Kidney (tissue), 14 donors: ENCODE data around the gene TMCC1. TPM values are rescaled to one million over a fixed set of nuclear protein-coding genes. Genes with fewer than 3 reads are reported as not detected.

Source experiments
- DNase-seq, 5 donors: peaks; one replicate each; pipeline ENCODE4 v3.0.0-alpha.2; 2013 to 2020
- FAIRE-seq: peaks from 2 replicates; lab custom pipeline; 2012; peaks lifted over from hg19 to GRCh38; lab: Jason Lieb, UNC
- H3K27ac ChIP-seq, 2 donors: one replicate each; pipeline ENCODE4 v1.7.0; 2013; ENCODE audit warnings: low read depth in 2 of 2, low read length in 2 of 2, inconsistent platforms in 1 of 2
- H3K27me3 ChIP-seq: one replicate; pipeline ENCODE4 v1.7.1; 2013; ENCODE audit warnings: low read length, inconsistent platforms; ENCODE audit not compliant: control insufficient read depth, insufficient read depth
- H3K36me3 ChIP-seq, 3 donors: one replicate each; pipeline versions ENCODE4 v1.7.0 to v1.7.1; 2013; ENCODE audit warnings: low read length in 3 of 3, control low read depth in 1 of 3, inconsistent platforms in 1 of 3; ENCODE audit not compliant: insufficient read depth in 3 of 3, control insufficient read depth in 2 of 3
- H3K4me1 ChIP-seq, 3 donors: one replicate each; pipeline versions ENCODE4 v1.7.0 to v1.7.1; 2013; ENCODE audit warnings: low read length in 3 of 3, inconsistent platforms in 1 of 3, low read depth in 1 of 3; ENCODE audit not compliant: control insufficient read depth in 2 of 3, insufficient read depth in 2 of 3
- H3K4me3 ChIP-seq, 3 donors: one replicate each; pipeline versions ENCODE4 v1.7.0 to v1.8.1; 2013; ENCODE audit warnings: low read length in 3 of 3, control low read depth in 1 of 3, inconsistent platforms in 1 of 3
- H3K9ac ChIP-seq, 3 donors: one replicate each; pipeline versions ENCODE4 v1.7.0 to v1.7.1; 2013; ENCODE audit warnings: low read length in 3 of 3, control low read depth in 1 of 3, inconsistent platforms in 1 of 3
- H3K9me3 ChIP-seq, 3 donors: one replicate each; pipeline versions ENCODE4 v1.7.0 to v1.7.1; 2013; ENCODE audit warnings: low read length in 3 of 3, control low read depth in 1 of 3, inconsistent platforms in 1 of 3; ENCODE audit not compliant: control insufficient read depth in 2 of 3, insufficient read depth in 1 of 3
- CTCF ChIP-seq: IDR thresholded peaks from 3 replicates; pipeline ENCODE4 v1.5.1; 2012; ENCODE audit warnings: mild to moderate bottlenecking, moderate library complexity, borderline replicate concordance; ENCODE audit not compliant: insufficient read depth; ENCODE audit errors: extremely low read depth
- intact Hi-C: fragments of 100-400 bp; cut with DNase I; formaldehyde crosslinking; loops from one replicate; pipeline ENCODE4 v1.11.1; 2022
- polyA plus RNA-seq: library from polyadenylated mRNA; stranded (reverse); fragments of 350-450 nt; fragmentation: Illumina TruSeq; extraction: RNeasy Lipid Tissue Mini Kit (QIAGEN cat#74804); gene quantifications from one replicate; pipeline ENCODE4 v1.2.3, GENCODE V29; 2014; ENCODE audit warnings: low read depth, low replicate concordance; ENCODE audit not compliant: insufficient read depth
- total RNA-seq: library from RNA; stranded (reverse); fragmentation: NEBNext Ultra II Directional; extraction: Animal tissue kit (Norgen Biotek cat#: 25700); gene quantifications from one replicate; pipeline ENCODE4 v1.2.1, GENCODE V29; 2021
- donor health status: control.
- donor health status: control.
- donor health status: control.
- donor health status: control.
- donor health status: control.
- donor health status: DM: yes; HTN: yes; CAD: no.
- donor health status: Normal renal cell carcinoma (clear cell type).

Gene TMCC1
- total and polyA plus RNA-seq, 2 donors from 2014 or later, result 8.4 to 42.4 TPM

- intact Hi-C loops, result no loop called here
- no peak overlapping the region for H3K4me3 ChIP-seq
- no peak for TF ChIP-seq CTCF
- H3K27ac ChIP-seq, result no peak overlapping the region
- H3K9me3 ChIP-seq, result no peaks in the 10 kb centered on the region
- H3K27me3 ChIP-seq, result no peaks in the 10 kb centered on the region
- H3K4me1 ChIP-seq, result peaks cover 0 to 12% (median 0%) of the 10 kb centered on the region in 3 donors
- H3K9ac ChIP-seq, result no peak overlapping the region
- FAIRE-seq (no peak), DNase-seq (no peak)
- H3K36me3 ChIP-seq, result no peaks in the 10 kb centered on the region
Observed at GRCh38 chr3:129738172-129738571, 155.3 kb downstream of the TMCC1 start.

GRCh38 chr3:129736070-129736469, 157.4 kb downstream of the TMCC1 start:
- no peak for FAIRE-seq
- intact Hi-C loops, result no loop called here
- no peak for TF ChIP-seq CTCF

GRCh38 chr3:129735638-129736037, 157.9 kb downstream of the TMCC1 start:
- Histone ChIP-seq H3K27me3 (no peaks in the 10 kb centered on the region), H3K4me1 (peaks cover 0 to 12% (median 0%) of the 10 kb centered on the region in 3 donors), H3K36me3 (no peaks in the 10 kb centered on the region), H3K9ac (no peak overlapping the region), H3K9me3 (no peaks in the 10 kb centered on the region), H3K27ac (no peak overlapping the region), H3K4me3 (no peak overlapping the region)
- DNase-seq (no peak), FAIRE-seq (no peak)
- intact Hi-C loops, result no loop called here
- no peak for TF ChIP-seq CTCF

More at GRCh38 chr3:129736070-129736469, 157.4 kb downstream of the TMCC1 start:
- DNase-seq, result no peak
- H3K27me3 ChIP-seq, result no peaks in the 10 kb centered on the region
- H3K4me1 ChIP-seq, result peaks cover 0 to 12% (median 0%) of the 10 kb centered on the region in 3 donors
- H3K27ac ChIP-seq, result no peak overlapping the region
- no peak overlapping the region for H3K9ac ChIP-seq
- H3K4me3 ChIP-seq, result no peak overlapping the region
- H3K36me3 ChIP-seq, result no peaks in the 10 kb centered on the region
- no peaks in the 10 kb centered on the region for H3K9me3 ChIP-seq

- Histone ChIP-seq H3K4me3 (no peak overlapping the region), H3K9ac (no peak overlapping the region), H3K9me3 (no peaks in the 10 kb centered on the region), H3K36me3 (no peaks in the 10 kb centered on the region), H3K27ac (no peak overlapping the region), H3K27me3 (no peaks in the 10 kb centered on the region), H3K4me1 (peaks cover 0 to 4% (median 0%) of the 10 kb centered on the region in 3 donors)
- intact Hi-C loops, result no loop called here
- FAIRE-seq (no peak), DNase-seq (no peak)
- no peak for TF ChIP-seq CTCF
Observed at GRCh38 chr3:129734449-129734848, 159.1 kb downstream of the TMCC1 start.
